ENCODE results near the gene NHSL2.

The NHSL2 gene

GRCh38 chrX:72131317-72132294 is 221.0 kb downstream of the NHSL2 start, which contains the start of gene RTL5:
TSS of gene RTL5 (minus strand) at chrX:72131915.
- no peak within 1 kb of the TSS for H3K27ac Mint-ChIP-seq
- H3K4me1 Mint-ChIP-seq, result peaks cover 10% of the 10 kb centered on the region
- peak; percentile 85 for ATAC-seq
- H3K9me3 Mint-ChIP-seq, result no peaks in the 10 kb centered on the region
- peaks cover 33% of the 10 kb centered on the region for H3K27me3 Mint-ChIP-seq
- H3K36me3 Mint-ChIP-seq, result no peaks in the 10 kb centered on the region
- H3K4me3 Mint-ChIP-seq, result peak within 1 kb of the TSS; percentile 81

- H3K4me1 Mint-ChIP-seq, result peaks cover 10% of the 10 kb centered on the region
- H3K9me3 Mint-ChIP-seq, result no peaks in the 10 kb centered on the region
- H3K27me3 Mint-ChIP-seq, result peaks cover 33% of the 10 kb centered on the region
- H3K27ac Mint-ChIP-seq, result no peak overlapping the region
- no peaks in the 10 kb centered on the region for H3K36me3 Mint-ChIP-seq
- no peak for ATAC-seq
- H3K4me3 Mint-ChIP-seq, result no peak overlapping the region
Observed at GRCh38 chrX:72132456-72132855, 221.8 kb downstream of the NHSL2 start.

GRCh38 chrX:72133851-72134546 is 223.4 kb downstream of the NHSL2 start:
- ATAC-seq, result no peak
- peaks cover 10% of the 10 kb centered on the region for H3K4me1 Mint-ChIP-seq
- no peaks in the 10 kb centered on the region for H3K9me3 Mint-ChIP-seq
- H3K27ac Mint-ChIP-seq, result no peak overlapping the region
- peaks cover 34% of the 10 kb centered on the region for H3K27me3 Mint-ChIP-seq
- H3K36me3 Mint-ChIP-seq, result no peaks in the 10 kb centered on the region
- no peak overlapping the region for H3K4me3 Mint-ChIP-seq

GRCh38 chrX:72137846-72138495 is 227.3 kb downstream of the NHSL2 start:
- H3K27ac Mint-ChIP-seq, result no peak overlapping the region
- no peaks in the 10 kb centered on the region for H3K36me3 Mint-ChIP-seq
- ATAC-seq, result no peak
- no peaks in the 10 kb centered on the region for H3K9me3 Mint-ChIP-seq
- H3K27me3 Mint-ChIP-seq, result peaks cover 24% of the 10 kb centered on the region
- H3K4me3 Mint-ChIP-seq, result no peak overlapping the region
- peaks cover 19% of the 10 kb centered on the region for H3K4me1 Mint-ChIP-seq

GRCh38 chrX:72139538-72139937 is 228.9 kb downstream of the NHSL2 start:
- H3K9me3 Mint-ChIP-seq, result no peaks in the 10 kb centered on the region
- H3K4me3 Mint-ChIP-seq, result no peak overlapping the region
- H3K4me1 Mint-ChIP-seq, result peaks cover 19% of the 10 kb centered on the region
- ATAC-seq, result no peak
- H3K27ac Mint-ChIP-seq, result no peak overlapping the region
- H3K27me3 Mint-ChIP-seq, result peaks cover 19% of the 10 kb centered on the region
- no peaks in the 10 kb centered on the region for H3K36me3 Mint-ChIP-seq

- peak; percentile 47 for ATAC-seq
- Mint-ChIP-seq H3K9me3 (no peaks in the 10 kb centered on the region), H3K36me3 (no peaks in the 10 kb centered on the region), H3K27ac (no peak overlapping the region), H3K4me3 (peak overlapping the region; percentile 2), H3K27me3 (peaks cover 20% of the 10 kb centered on the region), H3K4me1 (peaks cover 19% of the 10 kb centered on the region)
Observed at GRCh38 chrX:72141372-72142004, 230.8 kb downstream of the NHSL2 start.

GRCh38 chrX:72142094-72142793 is 231.6 kb downstream of the NHSL2 start:
- Mint-ChIP-seq H3K4me3 (no peak overlapping the region), H3K36me3 (no peaks in the 10 kb centered on the region), H3K27ac (no peak overlapping the region), H3K9me3 (no peaks in the 10 kb centered on the region), H3K27me3 (peaks cover 22% of the 10 kb centered on the region), H3K4me1 (peaks cover 19% of the 10 kb centered on the region)
- ATAC-seq, result no peak

- H3K4me1 Mint-ChIP-seq, result peaks cover 19% of the 10 kb centered on the region
- no peaks in the 10 kb centered on the region for H3K9me3 Mint-ChIP-seq
- no peak overlapping the region for H3K4me3 Mint-ChIP-seq
- peaks cover 22% of the 10 kb centered on the region for H3K27me3 Mint-ChIP-seq
- H3K27ac Mint-ChIP-seq, result no peak overlapping the region
- no peak for ATAC-seq
- no peaks in the 10 kb centered on the region for H3K36me3 Mint-ChIP-seq
Observed at GRCh38 chrX:72142794-72143608, 232.4 kb downstream of the NHSL2 start.

GRCh38 chrX:72143609-72143907 is 232.9 kb downstream of the NHSL2 start:
- ATAC-seq, result no peak
- no peak overlapping the region for H3K4me3 Mint-ChIP-seq
- peaks cover 19% of the 10 kb centered on the region for H3K4me1 Mint-ChIP-seq
- no peaks in the 10 kb centered on the region for H3K36me3 Mint-ChIP-seq
- no peaks in the 10 kb centered on the region for H3K9me3 Mint-ChIP-seq
- no peak overlapping the region for H3K27ac Mint-ChIP-seq
- peaks cover 22% of the 10 kb centered on the region for H3K27me3 Mint-ChIP-seq

GRCh38 chrX:72145181-72145580 is 234.5 kb downstream of the NHSL2 start:
- Mint-ChIP-seq H3K27ac (no peak overlapping the region), H3K4me3 (no peak overlapping the region), H3K27me3 (peaks cover 13% of the 10 kb centered on the region), H3K9me3 (no peaks in the 10 kb centered on the region), H3K4me1 (peaks cover 19% of the 10 kb centered on the region), H3K36me3 (no peaks in the 10 kb centered on the region)
- ATAC-seq, result no peak

GRCh38 chrX:72146527-72146926 is 235.9 kb downstream of the NHSL2 start:
- H3K9me3 Mint-ChIP-seq, result no peaks in the 10 kb centered on the region
- peaks cover 8% of the 10 kb centered on the region for H3K4me1 Mint-ChIP-seq
- no peak for ATAC-seq
- no peak overlapping the region for H3K27ac Mint-ChIP-seq
- no peak overlapping the region for H3K4me3 Mint-ChIP-seq
- H3K36me3 Mint-ChIP-seq, result no peaks in the 10 kb centered on the region
- peaks cover 13% of the 10 kb centered on the region for H3K27me3 Mint-ChIP-seq

GRCh38 chrX:72158773-72159172 is 248.1 kb downstream of the NHSL2 start:
- Mint-ChIP-seq H3K9me3 (peaks cover 4% of the 10 kb centered on the region), H3K36me3 (no peaks in the 10 kb centered on the region), H3K27me3 (no peaks in the 10 kb centered on the region), H3K4me1 (no peaks in the 10 kb centered on the region), H3K4me3 (no peak overlapping the region), H3K27ac (no peak overlapping the region)
- no peak for ATAC-seq

GRCh38 chrX:72159769-72160168 is 249.1 kb downstream of the NHSL2 start:
- peaks cover 4% of the 10 kb centered on the region for H3K9me3 Mint-ChIP-seq
- no peaks in the 10 kb centered on the region for H3K36me3 Mint-ChIP-seq
- no peak for ATAC-seq
- no peak overlapping the region for H3K4me3 Mint-ChIP-seq
- no peak overlapping the region for H3K27ac Mint-ChIP-seq
- no peaks in the 10 kb centered on the region for H3K27me3 Mint-ChIP-seq
- no peaks in the 10 kb centered on the region for H3K4me1 Mint-ChIP-seq

- no peak for ATAC-seq
- no peaks in the 10 kb centered on the region for H3K27me3 Mint-ChIP-seq
- no peaks in the 10 kb centered on the region for H3K4me1 Mint-ChIP-seq
- H3K36me3 Mint-ChIP-seq, result no peaks in the 10 kb centered on the region
- H3K9me3 Mint-ChIP-seq, result no peaks in the 10 kb centered on the region
- no peak overlapping the region for H3K27ac Mint-ChIP-seq
- no peak overlapping the region for H3K4me3 Mint-ChIP-seq
Observed at GRCh38 chrX:72165551-72165950, 254.9 kb downstream of the NHSL2 start.
